Globus pallidus (tissue), 1 donor: ENCODE data around the gene FRMPD1.
A peak's percentile ranks its signal among the peaks of the same experiment; 100 is the strongest.

Experiments
- DNase-seq: peaks from one replicate; pipeline ENCODE4 v3.0.0-alpha.2; 2015; ENCODE audit warnings: low spot score

FRMPD1 gene

GRCh38 chr9:37776328-37776727 lies 125.6 kb downstream of the FRMPD1 start:
- no peak for DNase-seq

- DNase-seq, result no peak
Observed at GRCh38 chr9:37778534-37778933, 127.8 kb downstream of the FRMPD1 start.

GRCh38 chr9:37784291-37784615 lies 133.5 kb downstream of the FRMPD1 start:
- DNase-seq, result no peak

GRCh38 chr9:37784616-37785483 lies 134.1 kb downstream of the FRMPD1 start, which contains the start of gene EXOSC3:
Gene EXOSC3, minus strand, starts transcription at chr9:37785064. Its CDS starts 20 bp downstream, at chr9:37785044.
- DNase-seq, result peak; percentile 87

- no peak for DNase-seq
Observed at GRCh38 chr9:37787059-37787458, 136.3 kb downstream of the FRMPD1 start.

- no peak for DNase-seq
Observed at GRCh38 chr9:37788332-37788731, 137.6 kb downstream of the FRMPD1 start.

GRCh38 chr9:37790096-37790495 lies 139.3 kb downstream of the FRMPD1 start:
- DNase-seq, result no peak

GRCh38 chr9:37792122-37792521 lies 141.4 kb downstream of the FRMPD1 start:
- no peak for DNase-seq

- DNase-seq, result no peak
Observed at GRCh38 chr9:37796232-37796631, 145.5 kb downstream of the FRMPD1 start.
